OCI-LY7 (cell line): ENCODE measurements around the gene ZBTB34. TPM values are rescaled to one million over a fixed set of nuclear protein-coding genes. Genes with fewer than 3 reads are reported as not detected.

Source experiments
- BruUV-seq: library from RNA; stranded (reverse); fragments of 400-500 nt; replicated peaks from 2 replicates; lab custom pipeline; 2021; lab: Mats Ljungman, UMichigan
- CTCF ChIA-PET: fragments of 300-600 bp; sonication (Branson Sonifier 250); formaldehyde crosslinking; loops from one replicate; lab custom pipeline; 2022; ENCODE audit warnings: antibody characterized with exemption; ENCODE audit not compliant: unreplicated experiment; lab: Charles Lee
- POLR2A ChIA-PET: fragments of 300-600 bp; sonication (Branson Sonifier 250); formaldehyde crosslinking; loops from one replicate; lab custom pipeline; 2022; ENCODE audit warnings: antibody characterized with exemption; lab: Charles Lee
- DNase-seq: peaks from one replicate; pipeline ENCODE4 v3.0.0-alpha.2; 2015; ENCODE audit warnings: low spot score
- H2AFZ ChIP-seq: fragments of 200-600 bp; sonication (generic), shearing (Covaris generic); 2 replicates; pipeline ENCODE4 v1.6.1; 2014; ENCODE audit warnings: mild to moderate bottlenecking, antibody characterized with exemption, low read length, moderate library complexity
- H3K27ac ChIP-seq: fragments of 200-600 bp; sonication (generic); 2 replicates; pipeline ENCODE4 v1.5.1; 2014; ENCODE audit warnings: mixed run types, low read depth, mild to moderate bottlenecking, moderate library complexity, low read length, inconsistent platforms; ENCODE audit not compliant: poor library complexity, severe bottlenecking
- H3K36me3 ChIP-seq: fragments of 200-600 bp; sonication (generic); 2 replicates; pipeline ENCODE4 v1.6.1; 2014; ENCODE audit warnings: mild to moderate bottlenecking, antibody characterized with exemption, low read length, moderate library complexity, mixed read lengths; ENCODE audit not compliant: insufficient read depth
- H3K4me1 ChIP-seq: fragments of 200-600 bp; sonication (generic); 2 replicates; pipeline ENCODE4 v1.5.1; 2014; ENCODE audit warnings: mild to moderate bottlenecking, low read length; ENCODE audit not compliant: insufficient read depth, poor library complexity, severe bottlenecking
- H3K4me2 ChIP-seq: fragments of 200-600 bp; sonication (generic); 2 replicates; pipeline ENCODE4 v1.6.1; 2014; ENCODE audit warnings: mild to moderate bottlenecking, low read length
- H3K4me3 ChIP-seq: fragments of 200-600 bp; sonication (generic); 2 replicates; pipeline ENCODE4 v1.5.1; 2014; ENCODE audit warnings: mild to moderate bottlenecking, low read depth, low read length; ENCODE audit not compliant: poor library complexity, severe bottlenecking
- H3K79me2 ChIP-seq: fragments of 200-600 bp; sonication (generic); 2 replicates; pipeline ENCODE4 v1.6.1; 2016; ENCODE audit warnings: low read depth, mild to moderate bottlenecking, low read length, moderate library complexity, mixed read lengths; ENCODE audit not compliant: insufficient read depth
- H3K9me2 ChIP-seq: fragments of 200-600 bp; sonication (generic); 2 replicates; pipeline ENCODE4 v1.6.1; 2016; ENCODE audit warnings: mild to moderate bottlenecking, low read length, mixed read lengths; ENCODE audit not compliant: insufficient read depth
- H3K9me3 ChIP-seq: fragments of 200-600 bp; sonication (generic); 2 replicates; pipeline ENCODE4 v1.6.1; 2014; ENCODE audit warnings: mild to moderate bottlenecking, mixed run types, low read length, mixed read lengths
- H4K20me1 ChIP-seq: fragments of 200-600 bp; sonication (generic); 2 replicates; pipeline ENCODE4 v1.6.1; 2014; ENCODE audit warnings: mild to moderate bottlenecking, antibody characterized with exemption, low read length, moderate library complexity, mixed read lengths; ENCODE audit not compliant: insufficient read depth
- CTCF ChIP-seq: fragments of 200-600 bp; sonication (generic); conservative IDR thresholded peaks from 2 replicates; pipeline ENCODE4 v1.5.1; 2014; ENCODE audit warnings: mild to moderate bottlenecking, antibody characterized with exemption, low read length, moderate library complexity, mixed read lengths
- EZH2phosphoT487 ChIP-seq: fragments of 200-600 bp; sonication (generic); IDR thresholded peaks from 2 replicates; pipeline ENCODE4 v1.6.1; 2018; ENCODE audit warnings: low read depth, borderline replicate concordance, mild to moderate bottlenecking, mixed run types, antibody characterized with exemption, low read length, moderate library complexity, mixed read lengths
- intact Hi-C: fragments of 100-400 bp; cut with micrococcal nuclease; formaldehyde crosslinking; loops from one replicate; pipeline ENCODE4 v1.10.0; 2022; ENCODE audit not compliant: unreplicated experiment
- total RNA-seq, 2 experiments: library from RNA; depleted of rRNA in 1 of 2; stranded (reverse); fragments of >200 nt in 1 of 2; shearing (Covaris generic) in 1 of 2; gene quantifications; 2 replicates each; pipeline ENCODE4 v1.2.3, GENCODE V29; 2014 to 2022

ZBTB34 gene
- total RNA-seq, 2 experiments from 2014 or later, result 6.5 to 11.3 TPM

- no TSS peak for BruUV-seq
- Histone ChIP-seq H3K9me3 (no peaks in the 10 kb centered on the region), H3K4me2 (no peak overlapping the region), H4K20me1 (0 out of 2 replicates have a peak, but pooled peaks cover 11% of the 10 kb centered on the region), H2AFZ (no peak overlapping the region), H3K9me2 (no peaks in the 10 kb centered on the region), H3K27ac (no peak overlapping the region), H3K4me1 (no peaks in the 10 kb centered on the region), H3K36me3 (peaks cover 32% of the 10 kb centered on the region), H3K4me3 (no peak overlapping the region), H3K79me2 (no peaks in the 10 kb centered on the region)
- DNase-seq, result no peak
- intact Hi-C loops, result no loop called here
- no peak for TF ChIP-seq CTCF
- TF ChIP-seq EZH2phosphoT487, result no peak
- ChIA-PET POLR2A (no interaction called here), CTCF (no interaction called here)
Measured at GRCh38 chr9:126882746-126883145, 22.3 kb downstream of the ZBTB34 start.

- ChIA-PET CTCF (no interaction called here), POLR2A (no interaction called here)
- 0 out of 2 replicates have a peak, but pooled peaks cover 11% of the 10 kb centered on the region for H4K20me1 ChIP-seq
- no peak overlapping the region for H3K4me3 ChIP-seq
- H3K79me2 ChIP-seq, result no peaks in the 10 kb centered on the region
- TF ChIP-seq CTCF (no peak), EZH2phosphoT487 (no peak)
- DNase-seq, result no peak
- intact Hi-C loops, result no loop called here
- no peak overlapping the region for H2AFZ ChIP-seq
- BruUV-seq, result no TSS peak
- no peaks in the 10 kb centered on the region for H3K9me3 ChIP-seq
- no peak overlapping the region for H3K27ac ChIP-seq
- no peaks in the 10 kb centered on the region for H3K4me1 ChIP-seq
- H3K9me2 ChIP-seq, result no peaks in the 10 kb centered on the region
- H3K4me2 ChIP-seq, result no peak overlapping the region
- peaks cover 32% of the 10 kb centered on the region for H3K36me3 ChIP-seq
Measured at GRCh38 chr9:126883636-126884035, 23.2 kb downstream of the ZBTB34 start.

GRCh38 chr9:126885131-126885641 lies 24.7 kb downstream of the ZBTB34 start:
- intact Hi-C loops, result no loop called here
- Histone ChIP-seq H3K4me1 (no peaks in the 10 kb centered on the region), H3K36me3 (peaks cover 20% of the 10 kb centered on the region), H3K4me3 (no peak overlapping the region), H3K27ac (no peak overlapping the region), H2AFZ (no peak overlapping the region), H3K9me2 (no peaks in the 10 kb centered on the region), H3K79me2 (no peaks in the 10 kb centered on the region), H3K9me3 (no peaks in the 10 kb centered on the region), H4K20me1 (0 out of 2 replicates have a peak, but pooled peaks cover 11% of the 10 kb centered on the region), H3K4me2 (no peak overlapping the region)
- no peak for DNase-seq
- CTCF ChIA-PET, result no interaction called here
- no peak for TF ChIP-seq EZH2phosphoT487
- TF ChIP-seq CTCF, result no peak
- POLR2A ChIA-PET, result no interaction called here
- BruUV-seq, result no TSS peak
